Left hindlimb (tissue), 1 donor: ENCODE results near the gene ZNF335.

Source experiments
- DNase-seq: peaks from one replicate; pipeline ENCODE4 v3.0.0-alpha.2; 2018

ZNF335 gene

GRCh38 chr20:45951925-45952834 is 19.8 kb downstream of the ZNF335 start:
- DNase-seq = no peak

GRCh38 chr20:45950330-45950646 is 21.7 kb downstream of the ZNF335 start:
- DNase-seq = no peak

- no peak for DNase-seq
These were observed 22.3 kb downstream of the ZNF335 start for GRCh38 chr20:45949542-45950329.

DNA sequence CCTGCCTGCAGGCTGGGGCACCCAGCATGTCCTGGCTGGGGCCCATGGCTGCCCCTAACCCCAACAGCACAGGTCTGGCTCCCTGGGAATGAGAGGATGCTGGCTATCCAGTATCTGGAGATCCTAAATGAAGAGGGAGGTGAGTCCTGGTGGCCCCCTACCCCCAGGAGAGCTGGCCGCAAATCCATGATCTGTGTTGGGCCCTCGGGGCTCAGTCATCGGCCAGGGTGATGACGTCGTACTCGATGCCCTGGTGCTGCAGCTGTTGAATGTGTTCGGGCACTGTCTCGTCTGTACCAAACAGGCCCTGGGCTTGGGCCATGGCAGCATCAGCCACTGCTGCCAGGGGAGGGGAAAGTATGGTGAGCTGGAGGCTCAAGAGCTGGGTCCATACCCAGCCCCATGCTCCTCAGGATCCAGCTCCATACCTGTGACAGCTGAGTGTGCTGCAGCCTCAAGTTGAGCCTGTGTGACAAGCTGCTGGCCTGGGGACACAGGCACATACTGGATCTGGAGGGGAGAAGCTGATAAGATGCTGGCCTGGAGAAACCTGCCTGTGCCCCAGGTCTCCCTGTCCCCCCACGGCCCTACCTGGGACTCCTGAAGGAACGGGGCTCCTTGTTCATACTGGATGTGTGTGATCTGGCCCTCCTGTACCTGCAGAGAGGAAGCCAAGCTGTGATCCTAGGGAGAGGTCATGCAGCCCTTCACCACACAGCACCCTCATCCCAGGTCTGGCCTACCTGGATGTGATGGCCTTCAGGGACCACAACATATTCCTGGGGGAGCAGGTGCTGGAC is 23.1 kb downstream of the ZNF335 start:
- DNase-seq = no peak

DNA sequence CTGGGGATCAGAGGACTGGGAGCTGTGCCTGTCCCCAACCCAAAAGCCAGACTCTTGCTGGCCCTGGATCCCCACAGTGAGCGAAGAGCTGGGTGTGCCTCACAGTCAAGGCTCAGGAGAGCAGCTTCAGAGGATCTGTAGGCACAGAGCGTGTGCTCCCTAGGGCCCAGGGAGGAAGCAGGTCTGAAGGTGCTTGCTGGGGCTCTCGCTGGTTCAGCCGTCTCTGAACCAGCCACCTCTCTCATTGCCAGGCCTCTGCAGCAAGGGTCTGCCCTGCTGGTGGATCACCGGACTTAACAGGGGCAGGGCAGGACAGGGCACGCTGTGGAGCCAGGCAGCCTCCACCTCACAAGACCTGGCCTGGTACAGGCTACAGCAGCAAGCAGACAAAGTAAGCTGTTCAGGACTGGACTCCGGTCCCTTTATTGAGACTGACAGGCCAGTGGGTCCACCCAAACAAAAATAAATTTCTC is 23.7 kb downstream of the ZNF335 start:
- DNase-seq = no peak

- no peak for DNase-seq
These were observed 24.7 kb downstream of the ZNF335 start for GRCh38 chr20:45947110-45947866.

- no peak for DNase-seq
These were observed 25.6 kb downstream of the ZNF335 start for GRCh38 chr20:45946149-45946970.

GRCh38 chr20:45945678-45946148 is 26.3 kb downstream of the ZNF335 start:
- no peak for DNase-seq

DNA sequence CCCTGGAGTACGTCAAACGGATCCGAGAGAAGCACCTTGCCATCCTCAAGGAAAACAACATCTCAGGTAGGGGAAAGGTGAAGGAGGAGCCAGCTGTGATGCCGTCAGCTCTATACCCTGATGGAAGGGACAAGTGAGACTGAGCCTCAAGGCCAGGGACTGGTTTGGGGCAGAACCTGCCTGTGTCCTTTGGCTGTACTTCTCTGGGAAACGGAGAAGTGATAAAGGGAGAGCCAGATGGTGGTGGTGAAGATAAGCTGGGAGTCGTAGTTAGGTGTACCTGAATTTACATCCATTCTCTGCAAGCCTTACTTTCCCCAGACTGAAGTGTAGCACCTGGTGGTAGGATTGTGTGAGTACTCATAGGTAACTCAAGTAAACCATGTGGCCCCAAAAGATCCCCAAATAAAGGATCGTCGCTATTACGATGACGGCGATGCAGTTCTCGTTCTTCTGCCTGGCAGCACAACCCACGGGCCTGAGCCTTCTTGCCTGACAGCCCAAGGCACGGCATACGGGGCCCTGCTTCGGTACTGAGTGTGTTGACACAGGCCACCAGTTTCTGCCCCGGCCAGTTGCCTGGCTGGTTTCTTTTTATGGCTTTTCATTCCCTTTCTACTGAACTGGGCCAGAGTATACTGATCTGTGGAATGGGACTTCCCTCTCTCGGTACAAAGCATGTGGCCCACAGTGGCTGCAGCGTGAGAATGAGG is 26.9 kb downstream of the ZNF335 start:
- DNase-seq = no peak

DNA sequence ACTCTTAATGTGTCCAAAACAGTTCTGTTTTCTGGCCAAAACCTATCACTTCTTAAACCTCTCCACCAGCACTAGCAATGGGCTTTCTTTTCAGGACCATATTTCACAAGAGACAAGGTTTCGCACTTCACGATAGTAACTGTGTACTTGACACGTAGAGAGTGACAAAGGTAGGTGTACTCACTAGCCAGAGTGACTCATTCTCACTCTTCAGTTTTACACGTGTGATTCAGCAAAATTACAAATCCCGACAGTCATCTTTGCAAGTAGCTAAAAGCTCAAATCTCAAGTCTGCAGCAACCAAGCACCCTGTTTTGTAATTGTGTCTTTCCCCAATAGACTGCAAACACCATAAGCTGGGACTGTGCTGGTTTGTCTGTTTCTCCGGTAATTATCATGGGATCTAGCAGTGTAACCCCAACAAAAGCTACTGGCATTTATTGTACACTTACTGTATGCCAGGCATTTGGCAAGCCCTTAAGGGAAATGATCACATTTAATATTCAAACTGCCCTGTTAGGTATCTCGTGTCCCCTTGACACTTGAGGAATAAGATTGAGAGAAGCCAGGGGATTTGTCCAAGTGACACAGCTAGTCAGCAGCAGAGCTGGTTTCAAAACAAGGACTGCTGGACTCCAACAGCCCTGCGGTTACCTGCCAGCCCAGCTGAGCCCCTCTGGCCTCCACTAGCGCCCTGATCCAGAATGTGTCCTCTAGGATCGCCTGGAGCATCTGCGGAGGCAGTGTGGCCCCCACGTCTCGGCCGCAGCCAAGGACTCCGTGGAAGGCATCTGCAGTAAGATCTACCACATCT is 27.6 kb downstream of the ZNF335 start:
- DNase-seq = no peak

GRCh38 chr20:45943613-45944012 is 28.4 kb downstream of the ZNF335 start:
- no peak for DNase-seq

- DNase-seq = no peak
These were observed 31.5 kb downstream of the ZNF335 start for GRCh38 chr20:45940469-45940868.

DNA sequence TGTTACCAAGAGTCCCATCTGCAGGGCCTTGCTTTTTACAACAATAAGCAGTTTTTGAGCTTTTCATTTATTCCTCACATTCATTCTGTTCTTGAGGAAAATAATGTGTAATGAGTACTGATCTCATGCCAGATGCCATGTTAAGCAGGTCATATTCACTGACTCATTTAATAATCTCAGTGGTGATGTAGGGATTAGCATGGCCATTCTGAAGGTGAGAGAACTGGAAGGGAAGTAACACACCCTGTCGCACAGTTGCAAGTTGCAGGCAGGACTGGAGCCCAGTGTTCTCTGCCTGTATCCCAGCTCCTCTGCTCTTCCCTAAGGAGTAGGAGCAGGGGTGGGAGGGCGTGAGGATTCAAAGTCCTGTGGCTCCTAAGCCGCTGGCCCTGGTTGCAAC is 31.9 kb downstream of the ZNF335 start:
- DNase-seq = no peak

- no peak for DNase-seq
These were observed 33.1 kb downstream of the ZNF335 start for GRCh38 chr20:45938727-45939438.

DNA sequence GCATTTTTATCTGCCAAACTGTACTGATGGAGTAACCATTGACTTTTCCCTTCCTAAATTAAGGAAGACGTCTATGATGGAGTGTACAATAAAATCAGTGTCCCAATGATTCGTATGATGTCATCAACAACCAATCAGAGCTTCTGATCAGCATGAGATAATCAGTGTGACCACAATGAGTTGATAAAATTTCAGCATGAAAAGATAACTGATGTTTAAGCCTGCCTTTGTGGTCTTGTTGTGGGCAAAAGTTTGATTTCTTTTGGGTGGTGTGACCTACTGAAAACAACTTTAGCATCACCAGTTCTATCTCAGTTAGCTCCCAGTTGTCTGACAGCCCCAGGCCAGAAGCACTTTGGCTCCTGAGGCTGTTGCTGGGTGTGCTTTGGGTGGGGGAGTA is 34.2 kb downstream of the ZNF335 start:
- no peak for DNase-seq

DNA sequence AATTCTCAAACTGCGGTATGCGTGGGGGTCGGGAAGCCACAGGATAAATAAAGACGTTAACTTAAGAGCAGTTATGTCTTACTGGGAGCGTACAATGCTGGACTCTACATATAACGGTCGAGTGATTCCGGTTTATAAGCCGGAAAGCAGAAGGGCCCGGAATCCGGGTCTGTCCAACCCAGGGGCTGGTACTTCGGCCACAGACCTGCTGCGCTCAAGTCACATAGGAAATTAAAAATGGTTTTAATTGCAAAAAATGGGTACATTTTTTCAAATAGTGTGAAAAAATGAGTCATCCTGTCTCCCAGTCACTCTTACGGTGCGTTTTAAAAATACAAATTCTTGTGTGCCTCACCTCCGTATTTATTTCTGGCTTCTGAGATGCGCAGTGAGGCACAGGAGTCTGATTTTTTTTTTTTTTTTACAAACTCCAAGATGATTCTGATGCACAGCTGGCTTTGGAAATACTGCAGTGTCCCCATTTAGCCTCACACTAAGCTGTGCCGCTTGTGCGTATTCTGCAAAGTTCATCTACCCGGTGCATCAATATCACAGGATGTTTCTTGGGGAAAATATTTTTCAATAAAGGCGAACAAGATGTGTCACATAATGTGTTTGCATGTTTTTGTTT is 36.5 kb downstream of the ZNF335 start:
- no peak for DNase-seq

DNA sequence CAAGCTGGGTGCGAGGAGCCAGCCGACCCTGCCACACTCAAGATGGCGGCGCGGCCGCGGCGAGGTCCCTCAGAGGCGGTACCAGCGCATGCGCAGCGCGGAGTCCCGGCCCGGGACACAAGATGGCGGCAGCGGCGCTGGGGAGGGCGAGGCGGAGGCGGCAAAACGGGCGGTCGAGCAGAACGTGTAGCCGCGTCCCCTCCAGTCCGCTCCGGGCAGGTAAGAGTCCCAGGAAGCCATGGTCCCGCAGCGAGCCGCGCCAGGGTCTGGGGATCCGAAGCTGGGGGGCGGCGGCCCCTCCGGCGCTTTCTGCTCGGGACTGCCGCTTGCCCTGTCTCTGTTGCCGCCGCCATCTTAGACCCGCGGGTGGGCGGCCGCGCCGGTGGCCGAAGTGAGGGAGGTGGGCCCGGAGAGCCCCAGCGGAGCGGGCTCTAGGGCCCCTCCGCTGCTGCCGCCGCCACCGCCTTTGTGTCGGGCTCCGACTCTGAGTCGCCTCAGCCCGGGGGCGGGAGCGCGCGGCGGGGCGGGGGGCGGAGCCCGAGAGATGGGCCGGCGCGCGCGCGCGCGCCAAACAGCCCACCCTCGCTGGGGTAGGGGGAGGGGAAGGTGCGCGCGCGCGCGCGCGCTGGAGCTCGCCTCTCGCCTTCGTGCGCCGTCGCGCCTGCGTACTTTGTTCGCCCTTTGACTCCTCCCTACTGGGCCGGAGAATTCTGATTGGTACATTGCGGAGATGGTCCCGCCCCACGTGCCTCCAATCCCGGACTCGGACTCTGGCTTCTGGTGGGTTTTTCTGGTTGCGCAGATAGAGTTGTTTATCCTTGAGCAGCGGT is 37.2 kb downstream of the ZNF335 start, which contains the start of gene PCIF1:
Gene PCIF1, plus strand, starts transcription at position 98 of the 830 bp plus-strand sequence. CDS start 4,317 bp downstream, outside the sequence.
- DNase-seq = peak; percentile 98
